ENCODE data around the gene ZC3H7A. TPM values are rescaled to one million over a fixed set of nuclear protein-coding genes. Genes with fewer than 3 reads are reported as not detected.

Gene ZC3H7A
- total and polyA plus RNA-seq, 2 of the 8 experiments (the other 6 are each of a cell fraction or from before 2014, with no cell fraction given): 32.0 to 55.9 TPM

- Histone ChIP-seq H2BK12ac (ENCODE audit: low read depth, low read length) (no peak overlapping the region), H2AK5ac (ENCODE audit: low read depth, low read length) (no peak overlapping the region), H3K23me2 (ENCODE audit: low read depth, low read length) (no peaks in the 10 kb centered on the region), H3K4ac (replicated peaks; ENCODE audit: insufficient read length, low read depth, low read length) (no peak overlapping the region), H3K4me1 (replicated peaks in 1 of 4; ENCODE audit: control insufficient read depth in 3 of 4, insufficient read depth in 4 of 4, low read length in 3 of 4) (no peaks in the 10 kb centered on the region), H4K5ac (ENCODE audit: insufficient read length, low read depth, low read length) (no peak overlapping the region), H3K18ac (ENCODE audit: extremely low read depth, low read length) (no peak overlapping the region), H2BK20ac (ENCODE audit: low read length) (no peak overlapping the region), H3K4me3 (ENCODE audit: extremely low read depth in 1 of 4, insufficient read depth in 2 of 4, low read depth in 3 of 4, low read length in 4 of 4) (no peak overlapping the region), H3K56ac (replicated peaks; ENCODE audit: insufficient read length, low read depth, low read length) (no peak overlapping the region), H3K27me3 (replicated peaks in 1 of 4; ENCODE audit: control insufficient read depth in 3 of 4, extremely low read depth in 1 of 4, insufficient read depth in 3 of 4, low read length in 3 of 4) (no peaks in the 10 kb centered on the region), H3K27ac (ENCODE audit: low read depth, low read length) (no peak overlapping the region), H3K79me2 (ENCODE audit: control insufficient read depth in 1 of 2, insufficient read depth in 2 of 2, low read length in 2 of 2) (no peaks in the 10 kb centered on the region), H2AFZ (ENCODE audit: low read length) (no peak overlapping the region), H3K4me2 (ENCODE audit: insufficient read depth in 1 of 2, low read depth in 2 of 2, low read length in 2 of 2) (no peak overlapping the region), H4K8ac (ENCODE audit: extremely low read depth, insufficient read depth, low read length) (no peak overlapping the region), H2BK120ac (replicated peaks; ENCODE audit: low read depth, low read length) (no peak overlapping the region), H3K9ac (replicated peaks in 1 of 4; ENCODE audit: extremely low read depth in 1 of 4, low read depth in 3 of 4, low read length in 3 of 4) (no peak overlapping the region), H3K36me3 (ENCODE audit: control insufficient read depth in 2 of 4, insufficient read depth in 4 of 4, low read length in 3 of 4) (peaks cover 0 to 6% (median 2%) of the 10 kb centered on the region in 4 experiments; a peak in 3 of 8 replicates), H4K91ac (replicated peaks; ENCODE audit: insufficient read length, low read length) (no peak overlapping the region), H2BK15ac (ENCODE audit: low read length) (no peak overlapping the region), H3K79me1 (ENCODE audit: low read depth, low read length) (no peaks in the 10 kb centered on the region), H3K23ac (ENCODE audit: insufficient read length) (no peak overlapping the region), H3K9me3 (ENCODE audit: insufficient read depth in 2 of 2, low read depth in 1 of 2, low read length in 1 of 2) (no peaks in the 10 kb centered on the region), H3K14ac (ENCODE audit: insufficient read length) (no peak overlapping the region), H2BK5ac (ENCODE audit: low read depth, low read length) (no peak overlapping the region), H4K20me1 (replicated peaks in 1 of 2; ENCODE audit: control insufficient read depth in 1 of 2, insufficient read depth in 2 of 2, low read length in 2 of 2) (peaks cover 0 to 2% of the 10 kb centered on the region in 2 experiments)
- CTCF ChIA-PET (ENCODE audit: partially characterized antibody): interaction anchor here (0.6 to 6.0 kb wide), 35 partner anchors 10 to 418 kb away, joined by 3 to 50 read pairs (median 4); partner anchors contain the start of gene TXNDC11
- 97% methylated on average over 7 of the region's 8 CpGs; no CpG with 5 or more reads in 1 of the 2 experiments for WGBS, 2 experiments (ENCODE audit: extremely low coverage in 1 of 2, insufficient coverage in 1 of 2, insufficient read length in 1 of 2, insufficient replicate concordance in 2 of 2, low coverage in 1 of 2, low lambda C conversion rate in 2 of 2, missing lambda C conversion rate in 1 of 2)
- FAIRE-seq: no peak
- TF ChIP-seq KDM1A (IDR thresholded peaks at IDR 0.05; ENCODE audit: borderline replicate concordance, low read length) (no peak), ASH2L (IDR thresholded peaks at IDR 0.05; ENCODE audit: low read length) (no peak), NANOG (IDR thresholded peaks at IDR 0.05; ENCODE audit: insufficient read depth, low read depth, low read length, poor library complexity, severe bottlenecking) (no peak), ZNF274 (IDR thresholded peaks at IDR 0.05; ENCODE audit: borderline replicate concordance, extremely low read depth, low read length) (no peak), YY1 (IDR thresholded peaks at IDR 0.05; ENCODE audit: low read depth, low read length) (no peak), CBX8 (IDR thresholded peaks at IDR 0.05; ENCODE audit: borderline replicate concordance, low read depth, low read length) (no peak), GABPA (IDR thresholded peaks at IDR 0.05; ENCODE audit: borderline replicate concordance, insufficient read depth, low read length) (no peak)
- TF ChIP-seq, protein P1, sequence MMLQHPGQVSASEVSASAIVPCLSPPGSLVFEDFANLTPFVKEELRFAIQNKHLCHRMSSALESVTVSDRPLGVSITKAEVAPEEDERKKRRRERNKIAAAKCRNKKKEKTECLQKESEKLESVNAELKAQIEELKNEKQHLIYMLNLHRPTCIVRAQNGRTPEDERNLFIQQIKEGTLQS (IDR thresholded peaks at IDR 0.05; ENCODE audit: insufficient read depth, low read depth, low read length): no peak
- POLR2A ChIA-PET (ENCODE audit: partially characterized antibody): interaction anchor here (0.6 kb wide), 1 partner anchor 14 kb away, joined by 3 read pairs; no protein-coding TSS in a partner anchor
- no peak for DNase-seq (ENCODE audit: low read depth in 1 of 2, low spot score in 2 of 2)
Measured at GRCh38 chr16:11715246-11715947, 81.7 kb downstream of the ZC3H7A start.
